Measurements from ENCODE around the gene IFNGR1.

DNA sequence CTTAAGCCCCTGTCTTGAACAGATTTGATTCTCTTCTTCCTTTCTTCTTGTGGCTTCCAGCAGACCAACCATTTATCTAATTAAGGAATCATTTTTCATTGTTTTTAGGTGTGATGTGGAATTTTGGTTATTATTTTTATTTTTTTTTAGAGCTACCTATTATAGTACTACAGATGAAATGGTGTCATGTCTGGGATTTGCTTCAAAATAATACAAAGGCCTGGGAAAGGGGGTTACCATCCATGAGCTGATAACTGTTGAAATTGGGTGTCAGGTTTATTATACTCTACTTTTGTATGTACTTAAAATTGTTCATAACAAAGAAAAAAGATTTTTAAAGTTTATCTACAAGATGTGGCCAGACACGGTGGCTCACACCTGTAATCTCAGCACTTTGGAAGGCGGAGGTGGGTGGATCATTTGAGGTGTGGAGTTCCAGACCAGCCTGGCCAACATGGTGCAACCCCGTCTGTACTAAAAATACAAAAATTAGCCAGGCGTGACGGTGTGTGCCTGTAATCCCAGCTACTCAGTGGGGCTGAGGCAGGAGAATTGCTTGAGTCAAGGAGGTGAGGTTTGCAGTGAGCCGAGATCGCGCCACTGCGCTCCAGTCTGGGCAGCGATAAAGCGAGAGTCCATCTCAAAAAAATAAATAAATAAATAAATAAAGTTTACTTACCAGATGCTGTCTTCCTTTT, 46.3 kb downstream of the IFNGR1 start:
- TF ChIP-seq, protein P1, sequence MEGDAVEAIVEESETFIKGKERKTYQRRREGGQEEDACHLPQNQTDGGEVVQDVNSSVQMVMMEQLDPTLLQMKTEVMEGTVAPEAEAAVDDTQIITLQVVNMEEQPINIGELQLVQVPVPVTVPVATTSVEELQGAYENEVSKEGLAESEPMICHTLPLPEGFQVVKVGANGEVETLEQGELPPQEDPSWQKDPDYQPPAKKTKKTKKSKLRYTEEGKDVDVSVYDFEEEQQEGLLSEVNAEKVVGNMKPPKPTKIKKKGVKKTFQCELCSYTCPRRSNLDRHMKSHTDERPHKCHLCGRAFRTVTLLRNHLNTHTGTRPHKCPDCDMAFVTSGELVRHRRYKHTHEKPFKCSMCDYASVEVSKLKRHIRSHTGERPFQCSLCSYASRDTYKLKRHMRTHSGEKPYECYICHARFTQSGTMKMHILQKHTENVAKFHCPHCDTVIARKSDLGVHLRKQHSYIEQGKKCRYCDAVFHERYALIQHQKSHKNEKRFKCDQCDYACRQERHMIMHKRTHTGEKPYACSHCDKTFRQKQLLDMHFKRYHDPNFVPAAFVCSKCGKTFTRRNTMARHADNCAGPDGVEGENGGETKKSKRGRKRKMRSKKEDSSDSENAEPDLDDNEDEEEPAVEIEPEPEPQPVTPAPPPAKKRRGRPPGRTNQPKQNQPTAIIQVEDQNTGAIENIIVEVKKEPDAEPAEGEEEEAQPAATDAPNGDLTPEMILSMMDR (IDR thresholded peaks at IDR 0.05): no peak
- no peak for TF ChIP-seq POLR2A (IDR thresholded peaks at IDR 0.05)

Data from uterus (tissue), 2 donors.